Osteocyte (in vitro differentiated cells): ENCODE results near the gene MRPL27. TPM values are rescaled to one million over a fixed set of nuclear protein-coding genes. Genes with fewer than 3 reads are reported as not detected.
"Not testable (repeated sequence)": the region's sequence is repeated elsewhere in the genome, so short reads cannot be mapped to it uniquely, and the experiment has no call there.

ENCODE experiments used
- DNase-seq: peaks from one replicate; pipeline ENCODE4 v3.0.0; 2021; ENCODE audit warnings: mixed read lengths; ENCODE audit not compliant: unreplicated experiment; ENCODE audit errors: extremely low spot score
- H3K27ac Mint-ChIP-seq: one replicate; pipeline ENCODE4 v1.8.0; 2021; ENCODE audit warnings: mild to moderate bottlenecking, mixed read lengths; ENCODE audit not compliant: unreplicated experiment
- H3K27me3 Mint-ChIP-seq: one replicate; pipeline ENCODE4 v1.8.0; 2021; ENCODE audit warnings: mixed read lengths; ENCODE audit not compliant: unreplicated experiment
- H3K36me3 Mint-ChIP-seq: one replicate; pipeline ENCODE4 v1.8.0; 2021; ENCODE audit warnings: mixed read lengths; ENCODE audit not compliant: unreplicated experiment
- H3K4me1 Mint-ChIP-seq: one replicate; pipeline ENCODE4 v1.8.0; 2021; ENCODE audit warnings: mixed read lengths; ENCODE audit not compliant: unreplicated experiment
- H3K4me3 Mint-ChIP-seq: one replicate; pipeline ENCODE4 v1.8.0; 2021; ENCODE audit warnings: mild to moderate bottlenecking, moderate library complexity, mixed read lengths; ENCODE audit not compliant: unreplicated experiment
- H3K9me3 Mint-ChIP-seq: one replicate; pipeline ENCODE4 v1.8.0; 2021; ENCODE audit warnings: mixed read lengths; ENCODE audit not compliant: unreplicated experiment
- CTCF ChIP-seq: fragments of 200-600 bp; sonication (generic); IDR thresholded peaks from 2 replicates; pipeline ENCODE4 v1.5.0; 2021; ENCODE audit warnings: antibody characterized with exemption, mild to moderate bottlenecking, moderate library complexity
- total RNA-seq: library from RNA; stranded (reverse); gene quantifications from 2 replicates; pipeline ENCODE4 v1.2.1, GENCODE V29; 2021

The MRPL27 gene
- total RNA-seq, 1 donor from 2014 or later, result 54.5 TPM

DNA sequence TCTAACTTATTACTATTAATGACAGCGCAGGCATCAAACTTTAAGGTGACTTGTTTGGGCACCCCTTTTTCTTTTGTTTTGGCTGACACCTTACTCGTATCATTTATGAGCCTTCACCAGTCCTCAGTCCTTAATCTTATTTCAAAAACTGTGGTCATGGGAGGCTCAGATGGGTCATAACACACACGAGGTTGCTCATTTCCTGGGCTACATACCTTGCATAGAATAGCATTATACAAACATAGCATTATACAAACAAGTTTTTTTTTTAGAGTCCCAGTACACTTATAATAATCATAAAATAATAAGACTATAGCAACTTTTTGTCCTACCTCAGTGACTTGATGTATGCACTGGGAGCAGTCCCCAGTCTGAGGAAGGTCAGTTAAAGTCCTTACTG, 41.8 kb upstream of the MRPL27 start:
- Mint-ChIP-seq H3K9me3 (no peaks in the 10 kb centered on the region), H3K4me1 (no peaks in the 10 kb centered on the region), H3K27me3 (peaks cover 16% of the 10 kb centered on the region), H3K4me3 (no peak overlapping the region), H3K27ac (no peak overlapping the region), H3K36me3 (no peaks in the 10 kb centered on the region)
- TF ChIP-seq CTCF, result no peak
- DNase-seq, result no peak

GRCh38 chr17:50412188-50412732, 39.3 kb upstream of the MRPL27 start:
- no peak overlapping the region for H3K27ac Mint-ChIP-seq
- H3K4me3 Mint-ChIP-seq, result no peak overlapping the region
- peaks cover 13% of the 10 kb centered on the region for H3K27me3 Mint-ChIP-seq
- DNase-seq, result no peak
- no peak for TF ChIP-seq CTCF
- no peaks in the 10 kb centered on the region for H3K9me3 Mint-ChIP-seq
- no peaks in the 10 kb centered on the region for H3K4me1 Mint-ChIP-seq
- H3K36me3 Mint-ChIP-seq, result no peaks in the 10 kb centered on the region

GRCh38 chr17:50407921-50408320, 34.9 kb upstream of the MRPL27 start:
- Mint-ChIP-seq H3K9me3 (no peaks in the 10 kb centered on the region), H3K27me3 (peaks cover 45% of the 10 kb centered on the region), H3K36me3 (no peaks in the 10 kb centered on the region), H3K27ac (no peak overlapping the region), H3K4me3 (no peak overlapping the region), H3K4me1 (no peaks in the 10 kb centered on the region)
- no peak for DNase-seq
- TF ChIP-seq CTCF, result no peak

DNA sequence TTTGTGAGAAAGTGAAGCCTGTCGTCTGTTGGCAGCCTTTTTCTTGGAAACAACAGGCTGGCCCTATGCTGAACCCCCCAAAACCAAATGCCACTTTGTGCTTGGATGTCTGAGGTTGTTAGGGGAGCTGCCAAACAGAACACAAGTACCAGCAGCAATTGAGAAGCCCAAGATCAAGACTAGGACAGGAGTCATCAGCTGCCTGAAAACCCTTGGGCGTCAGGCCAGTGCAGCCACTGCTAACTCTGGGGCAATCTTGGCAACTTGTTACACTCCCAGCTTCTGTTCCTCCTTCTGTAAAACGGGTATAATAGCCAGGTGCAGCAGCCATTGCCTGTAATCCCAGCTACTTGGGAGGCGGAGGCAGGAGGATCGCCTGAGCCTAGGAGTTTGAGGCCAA, 33.6 kb upstream of the MRPL27 start:
- Mint-ChIP-seq H3K36me3 (no peaks in the 10 kb centered on the region), H3K9me3 (no peaks in the 10 kb centered on the region), H3K27ac (no peak overlapping the region), H3K4me1 (no peaks in the 10 kb centered on the region), H3K4me3 (no peak overlapping the region), H3K27me3 (peaks cover 42% of the 10 kb centered on the region)
- DNase-seq, result no peak
- no peak for TF ChIP-seq CTCF

- not testable (repeated sequence) for DNase-seq, H3K36me3 Mint-ChIP-seq, H3K27ac Mint-ChIP-seq, H3K4me3 Mint-ChIP-seq, H3K4me1 Mint-ChIP-seq, H3K9me3 Mint-ChIP-seq
- H3K27me3 Mint-ChIP-seq, result peaks cover 40% of the 10 kb centered on the region
Observed at GRCh38 chr17:50405351-50405750, 32.4 kb upstream of the MRPL27 start.

- peaks cover 24% of the 10 kb centered on the region for H3K4me1 Mint-ChIP-seq
- DNase-seq, H3K36me3 Mint-ChIP-seq, H3K4me3 Mint-ChIP-seq, H3K9me3 Mint-ChIP-seq, H3K27ac Mint-ChIP-seq: not testable (repeated sequence)
- peaks cover 14% of the 10 kb centered on the region for H3K27me3 Mint-ChIP-seq
Observed at GRCh38 chr17:50399591-50399990, 26.6 kb upstream of the MRPL27 start.

- not testable (repeated sequence) for H3K27ac Mint-ChIP-seq
Observed at GRCh38 chr17:50398672-50399071, 25.7 kb upstream of the MRPL27 start.

More at GRCh38 chr17:50398672-50399071, 25.7 kb upstream of the MRPL27 start:
- not testable (repeated sequence) for H3K27me3 Mint-ChIP-seq, H3K9me3 Mint-ChIP-seq, H3K4me3 Mint-ChIP-seq, DNase-seq, H3K36me3 Mint-ChIP-seq
- peaks cover 25% of the 10 kb centered on the region for H3K4me1 Mint-ChIP-seq
